ENCODE measurements around the gene OR4F6. TPM values are rescaled to one million over a fixed set of nuclear protein-coding genes. Genes with fewer than 3 reads are reported as not detected.

OR4F6 gene
- total RNA-seq, 3 donors from 2014 or later = not detected

- H3K9me3 Mint-ChIP-seq = no peaks in the 10 kb centered on the region
- no peak overlapping the region for H3K4me3 Mint-ChIP-seq
- no peaks in the 10 kb centered on the region for H3K36me3 Mint-ChIP-seq (ENCODE audit: insufficient read depth)
- DNase-seq = no peak
- peaks cover 43% of the 10 kb centered on the region for H3K27me3 Mint-ChIP-seq (ENCODE audit: low read depth)
- no peaks in the 10 kb centered on the region for H3K4me1 Mint-ChIP-seq (ENCODE audit: low read depth)
- no peak for ATAC-seq
These were observed 10.7 kb downstream of the OR4F6 start for GRCh38 chr15:101813803-101814534.

DNA sequence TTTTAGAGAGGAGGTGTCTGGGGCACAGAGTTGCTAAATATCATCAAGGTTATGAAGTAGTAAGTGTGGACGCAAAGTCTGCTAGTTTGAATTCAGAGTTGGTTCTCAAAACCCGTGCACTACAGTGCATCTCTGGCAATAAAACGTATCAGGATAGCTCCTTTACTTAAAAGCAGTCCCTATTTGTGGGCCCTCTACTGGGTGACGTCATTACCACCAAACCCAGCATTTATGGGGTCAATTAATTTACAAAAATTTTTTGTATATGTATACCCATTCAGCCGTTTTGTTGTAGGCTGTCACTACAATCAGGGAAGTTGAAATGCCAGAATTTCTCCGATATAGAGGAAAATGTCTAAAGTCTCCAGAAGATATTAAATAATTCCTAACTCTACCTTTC is 17.5 kb downstream of the OR4F6 start:
- no peaks in the 10 kb centered on the region for H3K4me1 Mint-ChIP-seq (ENCODE audit: low read depth)
- peaks cover 26% of the 10 kb centered on the region for H3K27me3 Mint-ChIP-seq (ENCODE audit: low read depth)
- DNase-seq (no peak), ATAC-seq (no peak)
- H3K36me3 Mint-ChIP-seq (ENCODE audit: insufficient read depth) = no peaks in the 10 kb centered on the region
- H3K9me3 Mint-ChIP-seq = no peaks in the 10 kb centered on the region
- no peak overlapping the region for H3K4me3 Mint-ChIP-seq

DNA sequence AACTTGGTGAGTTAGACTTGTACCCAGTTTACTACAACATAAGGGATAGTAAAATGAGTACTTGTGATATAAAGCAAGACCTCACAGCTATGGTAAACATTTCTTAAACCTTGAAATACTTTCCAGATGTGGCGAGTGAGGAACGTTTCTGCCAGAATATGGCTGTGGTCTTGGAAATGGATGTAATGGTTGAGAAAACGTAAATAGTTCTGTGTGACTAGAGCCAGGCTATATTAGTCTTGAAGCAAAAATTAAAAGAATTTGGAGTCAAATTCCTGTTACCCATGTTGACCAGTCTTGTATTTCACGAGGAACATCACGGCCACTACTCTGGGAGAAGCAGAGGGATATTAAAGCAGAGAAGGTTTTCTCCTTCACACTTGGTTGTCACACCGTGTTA is 23.9 kb downstream of the OR4F6 start:
- DNase-seq = no peak
- Mint-ChIP-seq H3K36me3 (ENCODE audit: insufficient read depth) (no peaks in the 10 kb centered on the region), H3K4me1 (ENCODE audit: low read depth) (no peaks in the 10 kb centered on the region), H3K4me3 (no peak overlapping the region), H3K9me3 (no peaks in the 10 kb centered on the region), H3K27me3 (ENCODE audit: low read depth) (peaks cover 31% of the 10 kb centered on the region)
- ATAC-seq = no peak

DNA sequence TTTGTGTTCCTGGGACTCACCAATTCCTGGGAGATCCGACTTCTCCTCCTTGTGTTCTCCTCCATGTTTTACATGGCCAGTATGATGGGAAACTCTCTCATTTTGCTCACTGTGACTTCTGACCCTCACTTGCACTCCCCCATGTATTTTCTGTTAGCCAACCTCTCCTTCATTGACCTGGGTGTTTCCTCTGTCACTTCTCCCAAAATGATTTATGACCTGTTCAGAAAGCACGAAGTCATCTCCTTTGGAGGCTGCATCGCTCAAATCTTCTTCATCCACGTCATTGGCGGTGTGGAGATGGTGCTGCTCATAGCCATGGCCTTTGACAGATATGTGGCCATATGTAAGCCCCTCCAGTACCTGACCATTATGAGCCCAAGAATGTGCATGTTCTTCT is 25.5 kb downstream of the OR4F6 start:
- H3K9me3 Mint-ChIP-seq = no peaks in the 10 kb centered on the region
- ATAC-seq (no peak), DNase-seq (no peak)
- no peaks in the 10 kb centered on the region for H3K36me3 Mint-ChIP-seq (ENCODE audit: insufficient read depth)
- H3K27me3 Mint-ChIP-seq (ENCODE audit: low read depth) = peaks cover 28% of the 10 kb centered on the region
- H3K4me1 Mint-ChIP-seq (ENCODE audit: low read depth) = no peaks in the 10 kb centered on the region
- H3K4me3 Mint-ChIP-seq = no peak overlapping the region

GRCh38 chr15:101841656-101842055 is 38.3 kb downstream of the OR4F6 start:
- DNase-seq = no peak
- Mint-ChIP-seq H3K36me3 (ENCODE audit: insufficient read depth) (no peaks in the 10 kb centered on the region), H3K27me3 (ENCODE audit: low read depth) (peaks cover 27% of the 10 kb centered on the region), H3K4me1 (ENCODE audit: low read depth) (no peaks in the 10 kb centered on the region), H3K4me3 (no peak overlapping the region), H3K9me3 (no peaks in the 10 kb centered on the region)
- ATAC-seq = no peak

- H3K36me3 Mint-ChIP-seq (ENCODE audit: insufficient read depth) = no peaks in the 10 kb centered on the region
- H3K4me1 Mint-ChIP-seq (ENCODE audit: low read depth) = no peaks in the 10 kb centered on the region
- H3K27me3 Mint-ChIP-seq (ENCODE audit: low read depth) = peaks cover 40% of the 10 kb centered on the region
- no peak for ATAC-seq
- no peaks in the 10 kb centered on the region for H3K9me3 Mint-ChIP-seq
- no peak overlapping the region for H3K4me3 Mint-ChIP-seq
- no peak for DNase-seq
These were observed 41.6 kb downstream of the OR4F6 start for GRCh38 chr15:101844916-101845315.

- Mint-ChIP-seq H3K9me3 (no peaks in the 10 kb centered on the region), H3K36me3 (ENCODE audit: insufficient read depth) (no peaks in the 10 kb centered on the region), H3K27me3 (ENCODE audit: low read depth) (peaks cover 38% of the 10 kb centered on the region), H3K4me1 (ENCODE audit: low read depth) (no peaks in the 10 kb centered on the region), H3K4me3 (no peak overlapping the region)
- DNase-seq (no peak), ATAC-seq (no peak)
These were observed 49.0 kb downstream of the OR4F6 start for GRCh38 chr15:101852356-101852755.

Other genes starting within 250 kb of the OR4F6 start
- gene TM2D3, start 151.1 kb upstream of the OR4F6 start, total RNA-seq = 10 to 100 TPM; 75.5 to 89.8 (median 81.7) TPM
- gene TARS3, start 79.0 kb upstream of the OR4F6 start, total RNA-seq = 1 to 10 TPM; 6.1 to 6.7 (median 6.1) TPM
- not detected for gene OR4F15, start 8.7 kb downstream of the OR4F6 start, total RNA-seq